Kidney (tissue), 14 donors: ENCODE measurements around the gene TMA7. TPM values are rescaled to one million over a fixed set of nuclear protein-coding genes. Genes with fewer than 3 reads are reported as not detected.

Source experiments
- DNase-seq, 5 donors: peaks; one replicate each; pipeline ENCODE4 v3.0.0-alpha.2; 2013 to 2020
- FAIRE-seq: peaks from 2 replicates; lab custom pipeline; 2012; peaks lifted over from hg19 to GRCh38; lab: Jason Lieb, UNC
- H3K27ac ChIP-seq, 2 donors: one replicate each; pipeline ENCODE4 v1.7.0; 2013; ENCODE audit warnings: low read depth in 2 of 2, low read length in 2 of 2, inconsistent platforms in 1 of 2
- H3K27me3 ChIP-seq: one replicate; pipeline ENCODE4 v1.7.1; 2013; ENCODE audit warnings: low read length, inconsistent platforms; ENCODE audit not compliant: control insufficient read depth, insufficient read depth
- H3K36me3 ChIP-seq, 3 donors: one replicate each; pipeline versions ENCODE4 v1.7.0 to v1.7.1; 2013; ENCODE audit warnings: low read length in 3 of 3, control low read depth in 1 of 3, inconsistent platforms in 1 of 3; ENCODE audit not compliant: insufficient read depth in 3 of 3, control insufficient read depth in 2 of 3
- H3K4me1 ChIP-seq, 3 donors: one replicate each; pipeline versions ENCODE4 v1.7.0 to v1.7.1; 2013; ENCODE audit warnings: low read length in 3 of 3, inconsistent platforms in 1 of 3, low read depth in 1 of 3; ENCODE audit not compliant: control insufficient read depth in 2 of 3, insufficient read depth in 2 of 3
- H3K4me3 ChIP-seq, 3 donors: one replicate each; pipeline versions ENCODE4 v1.7.0 to v1.8.1; 2013; ENCODE audit warnings: low read length in 3 of 3, control low read depth in 1 of 3, inconsistent platforms in 1 of 3
- H3K9ac ChIP-seq, 3 donors: one replicate each; pipeline versions ENCODE4 v1.7.0 to v1.7.1; 2013; ENCODE audit warnings: low read length in 3 of 3, control low read depth in 1 of 3, inconsistent platforms in 1 of 3
- H3K9me3 ChIP-seq, 3 donors: one replicate each; pipeline versions ENCODE4 v1.7.0 to v1.7.1; 2013; ENCODE audit warnings: low read length in 3 of 3, control low read depth in 1 of 3, inconsistent platforms in 1 of 3; ENCODE audit not compliant: control insufficient read depth in 2 of 3, insufficient read depth in 1 of 3
- CTCF ChIP-seq: IDR thresholded peaks from 3 replicates; pipeline ENCODE4 v1.5.1; 2012; ENCODE audit warnings: mild to moderate bottlenecking, moderate library complexity, borderline replicate concordance; ENCODE audit not compliant: insufficient read depth; ENCODE audit errors: extremely low read depth
- intact Hi-C: fragments of 100-400 bp; cut with DNase I; formaldehyde crosslinking; loops from one replicate; pipeline ENCODE4 v1.11.1; 2022
- polyA plus RNA-seq: library from polyadenylated mRNA; stranded (reverse); fragments of 350-450 nt; fragmentation: Illumina TruSeq; extraction: RNeasy Lipid Tissue Mini Kit (QIAGEN cat#74804); gene quantifications from one replicate; pipeline ENCODE4 v1.2.3, GENCODE V29; 2014; ENCODE audit warnings: low read depth, low replicate concordance; ENCODE audit not compliant: insufficient read depth
- total RNA-seq: library from RNA; stranded (reverse); fragmentation: NEBNext Ultra II Directional; extraction: Animal tissue kit (Norgen Biotek cat#: 25700); gene quantifications from one replicate; pipeline ENCODE4 v1.2.1, GENCODE V29; 2021
- donor health status: control.
- donor health status: control.
- donor health status: control.
- donor health status: control.
- donor health status: control.
- donor health status: DM: yes; HTN: yes; CAD: no.
- donor health status: Normal renal cell carcinoma (clear cell type).

Gene TMA7
- total and polyA plus RNA-seq, 2 donors from 2014 or later = 195 to 631 TPM

- FAIRE-seq (no peak), DNase-seq (peak in 3 of 5 donors; percentile 8 to 57 (median 25))
- Histone ChIP-seq H3K36me3 (peaks cover 0 to 40% (median 37%) of the 10 kb centered on the region in 3 donors), H3K9me3 (no peaks in the 10 kb centered on the region), H3K27ac (no peak overlapping the region), H3K4me3 (no peak overlapping the region), H3K4me1 (peaks cover 0 to 3% (median 0%) of the 10 kb centered on the region in 3 donors), H3K9ac (no peak overlapping the region), H3K27me3 (no peaks in the 10 kb centered on the region)
- intact Hi-C loops = no loop called here
- TF ChIP-seq CTCF = no peak
These were observed 34.6 kb upstream of the TMA7 start for GRCh38 chr3:48405343-48405881.

GRCh38 chr3:48405971-48406370, 34.1 kb upstream of the TMA7 start:
- Histone ChIP-seq H3K27ac (no peak overlapping the region), H3K4me3 (no peak overlapping the region), H3K27me3 (no peaks in the 10 kb centered on the region), H3K4me1 (peaks cover 0 to 3% (median 0%) of the 10 kb centered on the region in 3 donors), H3K36me3 (peaks cover 0 to 46% (median 43%) of the 10 kb centered on the region in 3 donors), H3K9ac (no peak overlapping the region), H3K9me3 (no peaks in the 10 kb centered on the region)
- FAIRE-seq (no peak), DNase-seq (peak in 1 of 5 donors; percentile 8)
- intact Hi-C loops = no loop called here
- TF ChIP-seq CTCF = no peak

GRCh38 chr3:48406443-48407431, 33.3 kb upstream of the TMA7 start:
- intact Hi-C loops = no loop called here
- Histone ChIP-seq H3K27ac (no peak overlapping the region), H3K4me3 (no peak overlapping the region), H3K9ac (no peak overlapping the region), H3K27me3 (no peaks in the 10 kb centered on the region), H3K9me3 (no peaks in the 10 kb centered on the region), H3K4me1 (peaks cover 0 to 3% (median 0%) of the 10 kb centered on the region in 3 donors), H3K36me3 (peaks cover 0 to 49% (median 48%) of the 10 kb centered on the region in 3 donors)
- DNase-seq = peak in 3 of 5 donors; percentile 6 to 37 (median 26)
- no peak for TF ChIP-seq CTCF
- FAIRE-seq = no peak
